Right atrium auricular region (tissue), 2 donors: ENCODE results near the gene GRK1. TPM values are rescaled to one million over a fixed set of nuclear protein-coding genes. Genes with fewer than 3 reads are reported as not detected.

Experiments
- DNase-seq: peaks from one replicate; pipeline ENCODE4 v3.0.0-alpha.2; 2019; ENCODE audit warnings: low spot score
- H3K27ac ChIP-seq, 2 donors: fragments of 200-600 bp; sonication (generic); 1 replicate in 1 of 2; 2 replicates in 1 of 2; pipeline ENCODE4 v1.5.1; 2016 to 2019
- H3K27me3 ChIP-seq, 2 donors: fragments of 200-600 bp; sonication (generic); one replicate each; pipeline versions ENCODE4 v1.5.1 to v1.6.0; 2017 to 2019
- H3K36me3 ChIP-seq: fragments of 200-600 bp; sonication (generic); one replicate; pipeline ENCODE4 v1.5.1; 2016
- H3K4me1 ChIP-seq, 2 donors: fragments of 200-600 bp; sonication (generic); one replicate each; pipeline versions ENCODE4 v1.5.1 to v1.6.0; 2017 to 2019
- H3K4me3 ChIP-seq, 2 donors: fragments of 200-600 bp; sonication (generic); 1 replicate in 1 of 2; 2 replicates in 1 of 2; pipeline ENCODE4 v1.5.1; 2017 to 2019; ENCODE audit warnings: mild to moderate bottlenecking in 1 of 2, moderate library complexity in 1 of 2
- H3K9me3 ChIP-seq, 2 donors: fragments of 200-600 bp; sonication (generic); one replicate each; pipeline ENCODE4 v1.5.1; 2019
- CTCF ChIP-seq, 2 donors: fragments of 200-600 bp; sonication (generic); IDR thresholded peaks; one replicate each; pipeline ENCODE4 v1.5.1; 2019; ENCODE audit warnings: antibody characterized with exemption in 2 of 2
- total RNA-seq, 2 donors: library from RNA; depleted of rRNA; stranded (reverse); fragments of >200 nt; gene quantifications; one replicate each; pipeline ENCODE4 v1.1.0, GENCODE V29; 2016

The GRK1 gene
- total RNA-seq, 2 donors from 2014 or later: not detected

GRCh38 chr13:113734099-113734825, 67.2 kb downstream of the GRK1 start:
- DNase-seq: no peak
- Histone ChIP-seq H3K36me3 (no peaks in the 10 kb centered on the region), H3K27me3 (no peaks in the 10 kb centered on the region), H3K4me1 (peaks cover 0 to 4% of the 10 kb centered on the region in 2 donors), H3K9me3 (no peaks in the 10 kb centered on the region), H3K27ac (no peak overlapping the region), H3K4me3 (no peak overlapping the region)
- TF ChIP-seq CTCF (IDR thresholded peaks at IDR 0.05): no peak

GRCh38 chr13:113734826-113735125, 67.8 kb downstream of the GRK1 start:
- H3K27ac ChIP-seq: no peak overlapping the region
- no peak for TF ChIP-seq CTCF (IDR thresholded peaks at IDR 0.05)
- H3K9me3 ChIP-seq: no peaks in the 10 kb centered on the region
- DNase-seq: no peak
- H3K36me3 ChIP-seq: no peaks in the 10 kb centered on the region
- H3K4me1 ChIP-seq: peaks cover 0 to 1% of the 10 kb centered on the region in 2 donors
- no peak overlapping the region for H3K4me3 ChIP-seq
- no peaks in the 10 kb centered on the region for H3K27me3 ChIP-seq

GRCh38 chr13:113735194-113735593, 68.2 kb downstream of the GRK1 start:
- TF ChIP-seq CTCF (IDR thresholded peaks at IDR 0.05): no peak
- H3K27me3 ChIP-seq: no peaks in the 10 kb centered on the region
- no peak for DNase-seq

GRCh38 chr13:113735750-113736149, 68.7 kb downstream of the GRK1 start:
- no peak for TF ChIP-seq CTCF (IDR thresholded peaks at IDR 0.05)
- Histone ChIP-seq H3K4me3 (no peak overlapping the region), H3K27ac (no peak overlapping the region), H3K4me1 (no peaks in the 10 kb centered on the region), H3K27me3 (no peaks in the 10 kb centered on the region), H3K36me3 (no peaks in the 10 kb centered on the region), H3K9me3 (no peaks in the 10 kb centered on the region)
- no peak for DNase-seq

More at GRCh38 chr13:113735194-113735593, 68.2 kb downstream of the GRK1 start:
- H3K36me3 ChIP-seq: no peaks in the 10 kb centered on the region
- no peak overlapping the region for H3K4me3 ChIP-seq
- no peak overlapping the region for H3K27ac ChIP-seq
- H3K4me1 ChIP-seq: no peaks in the 10 kb centered on the region
- no peaks in the 10 kb centered on the region for H3K9me3 ChIP-seq

GRCh38 chr13:113736258-113736731, 69.3 kb downstream of the GRK1 start:
- TF ChIP-seq CTCF (IDR thresholded peaks at IDR 0.05): no peak
- DNase-seq: no peak
- no peaks in the 10 kb centered on the region for H3K9me3 ChIP-seq
- no peaks in the 10 kb centered on the region for H3K27me3 ChIP-seq
- H3K27ac ChIP-seq: no peak overlapping the region
- H3K4me1 ChIP-seq: no peaks in the 10 kb centered on the region
- H3K4me3 ChIP-seq: no peak overlapping the region
- H3K36me3 ChIP-seq: no peaks in the 10 kb centered on the region

GRCh38 chr13:113737803-113738202, 70.8 kb downstream of the GRK1 start:
- no peak overlapping the region for H3K27ac ChIP-seq
- H3K4me1 ChIP-seq: peaks cover 0 to 9% of the 10 kb centered on the region in 2 donors
- H3K36me3 ChIP-seq: no peaks in the 10 kb centered on the region
- no peaks in the 10 kb centered on the region for H3K27me3 ChIP-seq
- H3K4me3 ChIP-seq: no peak overlapping the region
- DNase-seq: no peak
- TF ChIP-seq CTCF (IDR thresholded peaks at IDR 0.05): no peak
- H3K9me3 ChIP-seq: no peaks in the 10 kb centered on the region
